ENCODE measurements around the gene ATP8A2.

ATP8A2 gene

DNA sequence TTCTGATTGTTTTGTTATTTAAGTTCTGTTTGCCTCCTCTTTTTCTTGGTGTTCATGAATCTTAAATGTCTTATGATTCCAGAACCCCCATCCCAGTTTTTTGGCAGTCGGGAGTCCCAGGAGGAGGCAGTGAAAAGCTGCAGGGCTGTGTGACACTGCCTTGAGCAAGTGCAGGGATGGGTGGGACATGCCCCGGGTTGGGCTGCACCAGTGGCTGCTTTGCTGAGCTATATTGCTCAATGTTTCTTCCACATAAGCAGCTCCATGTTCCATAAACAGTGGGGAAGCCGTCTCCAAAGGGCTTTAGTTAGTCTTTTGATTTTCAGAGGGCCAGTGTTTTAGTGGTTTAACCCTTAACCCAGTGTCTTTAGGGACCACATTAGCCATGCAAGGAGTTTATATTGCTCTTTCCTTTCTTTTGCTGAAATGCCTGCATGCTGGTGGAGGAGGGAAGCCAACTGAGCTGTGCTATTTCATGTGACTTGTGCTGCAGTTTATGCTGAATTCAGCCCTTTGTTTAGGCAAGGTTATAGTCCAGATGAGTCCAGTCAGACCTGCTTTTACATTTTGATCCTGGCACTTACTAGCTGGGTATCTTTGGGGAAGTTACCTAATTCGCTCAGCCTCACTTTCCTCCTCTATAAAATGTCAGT lies 13.1 kb downstream of the ATP8A2 start:
- no peak for DNase-seq

DNA sequence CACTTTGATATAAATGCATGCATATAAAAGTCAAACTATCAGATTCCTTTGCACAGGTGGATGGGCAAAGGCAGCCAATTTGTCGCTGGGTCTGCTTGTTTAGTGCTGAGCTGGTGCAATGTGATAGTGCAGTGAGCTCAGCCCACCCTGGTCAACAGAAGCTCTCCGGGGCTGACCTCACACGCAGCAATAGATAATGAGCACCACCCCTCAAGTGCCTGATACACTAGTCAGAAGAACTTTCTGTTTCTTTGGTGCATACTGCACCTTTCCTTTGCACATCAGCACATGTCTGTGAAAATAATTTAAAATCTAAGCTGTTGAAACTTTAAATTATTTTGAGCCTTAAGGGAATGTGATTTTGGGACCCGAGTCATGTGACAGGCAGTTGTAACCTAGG lies 20.2 kb downstream of the ATP8A2 start:
- DNase-seq: no peak

DNA sequence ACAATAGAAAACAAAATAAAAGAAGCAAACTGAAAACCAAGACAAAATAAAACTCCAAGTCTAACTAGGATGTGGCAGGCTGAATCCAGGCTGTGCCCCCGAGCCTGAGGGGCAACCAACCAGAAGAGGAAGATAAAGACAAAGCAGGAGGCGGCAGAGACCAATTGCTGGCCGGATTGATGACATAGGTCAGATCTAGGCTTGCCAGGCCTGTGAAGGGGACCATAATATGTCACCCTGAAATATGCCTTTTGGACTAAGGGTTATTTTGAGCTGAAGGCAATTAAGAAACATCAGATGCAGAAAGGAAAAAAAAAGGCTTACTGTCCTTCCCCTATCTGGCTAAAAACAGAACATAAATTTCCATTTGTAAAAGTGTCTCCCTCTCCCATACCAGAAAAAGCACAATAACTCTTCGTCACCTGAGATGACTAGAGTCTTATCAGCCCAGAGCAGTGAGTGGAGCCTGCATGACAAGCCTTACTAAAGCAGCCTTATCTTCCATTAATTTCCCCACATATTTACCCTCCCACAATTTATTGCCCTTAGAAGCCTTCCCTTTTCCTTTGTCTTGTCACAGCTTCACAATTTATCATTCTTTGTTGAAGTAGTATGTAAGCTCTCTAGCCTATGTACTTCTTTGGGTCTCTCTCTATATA lies 22.8 kb downstream of the ATP8A2 start:
- DNase-seq: no peak

DNA sequence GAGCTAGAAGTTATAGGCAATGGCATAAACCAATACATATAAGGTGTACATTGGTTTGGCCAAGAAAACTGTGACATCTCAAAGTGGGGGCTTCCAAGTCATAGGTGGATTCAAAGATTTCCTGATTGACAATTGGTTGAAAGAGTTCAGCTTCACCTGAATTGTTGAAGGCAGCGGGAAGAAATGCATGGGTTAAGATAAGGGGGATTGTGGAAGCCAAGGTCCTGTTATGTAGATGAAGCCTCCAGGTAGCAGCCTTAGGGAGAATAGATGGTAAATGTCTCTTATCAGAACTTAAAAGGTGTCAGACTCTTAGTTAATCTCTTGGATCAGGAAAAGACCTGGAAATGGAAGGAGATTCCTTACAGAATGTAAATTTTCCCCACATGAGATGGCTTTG lies 26.0 kb downstream of the ATP8A2 start:
- no peak for DNase-seq

DNA sequence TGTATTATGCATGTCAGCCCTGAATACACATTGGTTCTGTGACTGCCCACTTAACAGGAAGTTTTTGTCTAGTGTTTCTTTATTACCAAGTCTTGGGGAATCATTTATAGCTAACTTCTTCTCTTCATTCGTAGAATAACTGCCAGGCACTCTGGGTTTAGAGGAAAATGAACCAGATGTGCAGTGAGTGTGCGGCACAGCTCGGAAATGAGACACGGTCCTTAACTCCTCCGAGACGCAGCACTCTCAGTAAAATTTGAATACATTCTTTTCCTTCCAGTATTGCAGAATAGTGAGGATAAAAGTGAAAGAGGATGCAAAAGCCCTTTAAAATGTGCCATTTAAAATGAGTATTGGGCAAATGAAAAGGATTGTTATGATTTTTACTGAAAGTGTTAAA lies 29.2 kb downstream of the ATP8A2 start:
- DNase-seq: no peak

DNA sequence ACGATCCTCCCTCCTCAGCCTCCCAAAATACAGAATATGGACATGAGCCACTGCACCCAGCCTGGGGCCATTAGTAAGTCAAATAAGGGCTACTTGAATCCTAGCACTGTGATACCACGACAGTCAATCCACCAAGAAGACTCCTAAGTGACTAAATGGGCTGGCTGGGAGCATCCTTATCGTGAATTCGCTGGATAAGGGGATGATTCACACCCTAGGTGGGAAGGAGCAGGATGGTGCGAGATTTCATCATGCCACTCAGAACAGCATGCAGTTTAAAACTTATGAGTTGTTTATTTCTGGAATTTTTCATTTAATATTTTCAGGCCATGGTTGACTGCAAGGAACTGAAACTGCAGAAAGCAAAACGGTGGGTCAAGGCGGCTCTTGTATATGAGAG lies 30.2 kb downstream of the ATP8A2 start:
- DNase-seq: no peak

DNA sequence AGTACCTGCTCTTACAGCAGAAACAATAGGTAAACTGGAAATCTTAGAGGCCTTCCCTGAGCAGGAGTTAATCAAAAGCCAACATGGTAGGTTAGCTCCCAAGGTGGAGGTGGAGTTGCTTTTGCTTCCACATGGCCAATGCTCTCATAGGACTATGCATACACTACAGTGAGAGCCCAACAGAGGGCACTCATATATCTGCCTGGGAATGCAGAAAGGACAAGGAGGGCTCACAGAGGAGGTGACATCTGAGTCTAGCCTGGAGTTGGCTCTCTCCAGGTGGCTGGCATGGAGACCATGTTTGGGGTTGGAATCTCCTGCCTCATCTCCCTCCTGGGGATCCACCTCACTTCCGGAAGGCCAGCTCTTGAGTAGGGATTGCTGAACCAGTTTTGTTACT lies 34.6 kb downstream of the ATP8A2 start:
- DNase-seq: no peak

DNA sequence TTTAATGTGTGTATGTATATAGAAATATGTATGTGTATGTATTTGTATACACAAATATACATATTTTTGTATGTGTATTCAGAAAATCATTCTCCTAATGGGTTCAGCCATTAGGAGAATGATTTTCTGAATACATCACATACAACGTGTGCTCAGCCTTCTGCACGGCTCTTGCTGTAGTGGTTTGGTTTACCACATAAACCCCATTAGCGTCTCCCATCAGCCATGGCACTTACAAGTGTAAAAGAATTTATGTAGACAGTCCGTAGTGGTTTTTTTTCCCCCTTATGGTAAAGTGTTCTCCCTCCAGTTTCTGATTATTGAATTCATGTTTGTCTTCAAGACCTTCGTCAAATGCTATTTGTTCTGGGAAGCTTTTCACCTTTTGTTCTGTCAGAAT lies 38.2 kb downstream of the ATP8A2 start:
- no peak for DNase-seq

DNA sequence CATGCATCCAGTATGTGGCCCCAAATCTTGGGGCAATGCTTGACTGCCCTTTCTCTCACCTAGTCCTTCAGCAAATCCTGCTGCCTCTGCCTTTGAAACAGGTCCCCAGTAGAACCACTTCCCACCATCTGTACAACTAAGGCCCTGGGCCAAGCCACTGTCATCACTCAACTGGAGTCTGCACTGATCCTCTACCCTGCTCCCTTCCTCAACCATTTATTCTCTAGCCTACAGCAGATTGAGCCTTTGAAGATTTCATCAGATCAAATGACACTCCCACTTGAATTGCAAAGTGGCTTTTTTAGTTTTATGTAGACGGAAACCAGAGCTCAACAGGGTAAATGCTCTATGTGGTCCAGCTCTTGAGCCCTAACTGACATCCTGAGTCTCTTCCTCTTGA lies 43.5 kb downstream of the ATP8A2 start:
- no peak for DNase-seq

DNA sequence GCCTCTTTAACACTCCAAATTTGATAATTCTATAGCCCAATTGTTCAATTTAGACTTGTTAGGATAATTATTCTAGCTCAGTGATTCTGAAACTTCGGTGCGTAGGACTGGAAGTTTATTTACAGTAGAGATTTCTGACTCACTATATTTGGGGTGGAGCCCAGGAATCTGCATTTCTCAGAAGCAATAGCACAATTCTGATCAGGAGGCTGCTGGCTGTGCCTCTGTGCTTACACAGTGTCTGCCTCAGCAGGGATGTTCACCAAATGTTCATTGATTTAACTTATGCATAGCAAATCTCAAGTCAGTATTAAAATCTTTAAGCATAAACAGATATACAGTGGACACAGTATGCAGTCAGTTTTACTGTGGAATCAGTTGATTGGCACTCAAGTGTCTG lies 45.8 kb downstream of the ATP8A2 start:
- DNase-seq: no peak

DNA sequence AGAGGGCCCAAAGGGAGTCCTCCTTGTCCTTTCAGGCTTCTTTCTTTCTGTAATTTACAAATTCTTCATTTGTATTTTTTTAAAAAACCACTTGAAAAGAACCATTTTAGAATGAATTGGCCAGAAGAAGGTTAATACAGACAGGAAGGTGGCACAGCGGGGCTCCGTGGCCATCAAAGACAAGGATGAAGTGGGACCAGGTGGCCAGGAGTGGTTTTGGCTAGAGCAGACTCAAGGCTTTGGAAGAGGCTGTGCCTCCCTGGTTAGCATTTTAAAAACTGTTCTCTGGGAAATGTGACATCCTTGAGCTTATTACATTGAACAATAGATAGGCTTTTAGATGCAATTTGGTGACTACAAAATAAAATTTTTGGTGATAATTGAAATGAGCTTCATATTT lies 48.4 kb downstream of the ATP8A2 start:
- no peak for DNase-seq

DNA sequence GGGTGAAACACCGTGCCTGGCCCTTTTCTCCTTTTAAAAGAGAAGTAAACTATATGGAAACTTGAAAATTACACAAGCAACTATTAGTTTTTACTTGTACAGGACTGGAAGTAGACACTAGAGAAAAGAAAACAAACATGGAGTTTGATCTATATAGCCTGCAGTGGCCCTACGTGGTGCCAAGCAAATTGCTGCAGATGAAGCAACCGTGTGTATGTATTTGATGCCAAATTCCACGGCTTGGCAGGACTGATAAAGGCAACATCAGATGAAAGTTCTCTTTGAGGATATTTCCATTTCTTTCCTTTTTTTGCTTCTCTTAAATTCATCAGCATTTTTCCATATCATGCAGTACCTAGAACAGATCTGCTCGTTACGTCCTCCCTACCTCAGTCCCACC lies 49.8 kb downstream of the ATP8A2 start:
- DNase-seq: no peak

DNA sequence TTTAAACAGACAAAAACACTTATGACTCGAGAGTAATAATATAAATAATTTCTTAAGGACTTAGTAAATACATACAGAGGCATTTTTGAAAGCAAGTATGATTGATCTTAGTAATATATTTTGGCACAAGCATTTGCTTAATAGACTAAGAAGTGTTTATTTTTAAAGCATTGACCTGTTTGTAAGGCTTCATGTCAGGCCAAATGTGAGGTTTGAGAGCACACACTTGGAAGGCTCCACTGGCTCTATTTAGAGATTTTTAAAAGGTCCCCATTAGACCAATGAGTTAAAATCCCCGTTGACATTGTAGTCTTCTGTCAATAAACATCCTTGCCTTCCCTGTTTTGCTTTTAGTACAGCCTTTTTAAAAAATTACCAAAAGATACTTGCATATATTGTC lies 50.4 kb downstream of the ATP8A2 start:
- no peak for DNase-seq

DNA sequence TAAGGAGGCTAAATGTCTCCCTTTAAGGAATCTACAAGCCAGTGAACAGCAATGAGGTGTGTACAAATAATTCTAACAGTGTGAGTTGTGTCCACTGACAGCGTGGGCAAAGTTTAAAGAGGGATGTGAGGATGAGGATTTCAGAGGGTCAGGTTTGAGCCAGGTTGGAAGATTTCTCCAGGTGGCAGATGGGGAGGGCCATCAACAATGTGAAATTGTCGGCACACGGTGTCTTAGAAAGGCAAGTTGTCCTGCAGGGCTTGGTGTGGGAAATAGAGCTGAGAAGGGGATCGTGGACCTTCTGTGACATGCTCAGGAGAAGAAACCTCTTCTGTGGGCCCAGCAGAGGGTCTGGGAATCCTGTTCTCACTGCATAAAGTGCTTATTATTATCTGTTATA lies 52.1 kb downstream of the ATP8A2 start:
- DNase-seq: no peak

DNA sequence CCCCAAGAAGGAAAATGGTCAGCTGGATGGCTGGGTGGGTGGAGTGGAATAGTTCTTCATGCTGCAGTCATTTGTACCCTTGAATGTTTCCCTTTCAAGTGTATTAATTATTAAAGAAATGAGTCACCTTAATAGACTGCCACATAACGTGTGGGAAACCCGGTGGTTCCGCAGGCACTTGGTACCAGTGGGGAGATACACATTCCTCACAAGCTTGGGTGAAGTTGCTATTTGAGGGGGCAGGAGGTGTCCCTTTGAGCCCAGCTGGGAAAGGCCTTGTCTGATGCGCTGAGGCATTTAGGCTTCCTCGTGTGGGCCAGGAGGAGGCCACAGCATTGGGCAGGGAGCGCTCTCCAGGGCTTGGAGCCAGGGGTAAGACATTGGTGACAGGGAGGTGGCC lies 57.7 kb downstream of the ATP8A2 start:
- DNase-seq: no peak

DNA sequence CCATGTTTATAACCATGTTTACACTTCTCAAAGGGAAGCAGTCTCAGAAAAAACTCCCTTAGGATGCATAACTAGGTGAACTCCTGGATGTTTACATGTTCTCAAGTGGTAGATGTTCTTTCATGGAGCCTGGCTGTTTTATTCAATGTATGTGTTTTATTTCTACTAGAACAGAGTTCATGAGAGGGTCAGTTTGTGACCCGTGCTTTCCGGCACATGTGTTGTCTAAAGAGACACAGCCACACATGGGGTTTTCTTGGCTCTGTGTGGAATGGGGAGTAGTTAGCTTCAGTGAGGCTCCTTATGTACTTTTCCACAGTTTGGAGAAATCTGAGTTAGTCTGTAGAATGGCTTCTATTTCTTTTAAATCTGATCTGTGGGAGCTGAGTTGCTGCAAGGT lies 60.9 kb downstream of the ATP8A2 start:
- no peak for DNase-seq

DNA sequence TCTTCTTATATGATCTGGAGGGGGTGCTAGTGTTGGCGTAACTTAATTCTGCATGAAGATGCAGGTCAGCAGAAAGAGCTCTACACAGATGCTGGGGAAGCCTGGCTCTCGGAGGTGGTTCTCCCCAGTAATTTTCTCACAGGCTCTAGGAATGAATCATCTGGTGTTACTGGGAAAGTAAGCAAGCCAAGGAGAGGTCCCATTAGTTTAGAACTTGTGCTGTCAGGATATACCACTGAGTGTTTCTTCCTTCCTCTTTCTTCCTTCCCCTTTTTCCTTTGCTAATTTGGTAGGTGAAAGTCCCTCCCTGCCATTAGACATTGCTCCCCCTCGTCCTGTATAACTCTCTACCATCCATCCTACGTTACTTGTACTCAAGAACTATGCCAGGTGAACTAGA lies 68.3 kb downstream of the ATP8A2 start:
- no peak for DNase-seq

DNA sequence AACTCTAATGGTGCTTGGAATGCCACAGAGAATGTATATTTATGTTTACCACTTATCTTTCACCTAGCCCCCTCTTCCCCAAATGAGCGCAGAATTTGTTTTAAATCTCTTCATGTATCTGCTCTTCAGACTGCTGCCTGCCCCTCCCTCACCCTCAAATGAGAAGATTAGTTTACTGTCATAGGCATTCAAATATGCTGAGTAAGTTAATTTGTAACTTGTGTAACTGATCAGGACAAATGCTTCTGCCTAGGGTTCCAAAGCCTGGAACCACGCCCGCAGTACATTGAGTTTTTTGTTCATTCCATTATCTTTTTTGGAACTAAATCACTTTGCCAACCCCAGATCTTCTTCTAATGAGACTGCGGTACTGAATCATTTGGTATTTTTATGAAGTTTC lies 74.5 kb downstream of the ATP8A2 start:
- no peak for DNase-seq

DNA sequence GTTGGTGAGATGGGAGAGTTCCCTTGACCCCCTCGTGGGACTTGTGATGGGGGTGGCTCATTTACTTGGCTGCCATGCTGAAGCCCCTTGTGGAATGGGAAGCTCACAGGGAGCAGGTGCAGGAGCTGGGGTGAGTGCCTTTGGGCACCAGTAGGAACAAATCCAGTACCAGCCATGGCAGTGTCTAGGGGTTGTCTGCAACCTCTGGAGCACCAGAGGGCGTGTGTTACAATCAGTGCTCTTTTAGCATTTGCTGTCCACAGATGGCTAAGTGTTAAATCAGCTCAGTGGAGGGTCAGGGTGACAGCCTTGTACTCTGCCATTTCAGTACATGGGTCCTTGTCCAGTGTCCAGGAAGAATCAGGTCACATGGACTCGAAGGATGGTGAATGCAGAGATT lies 75.6 kb downstream of the ATP8A2 start:
- DNase-seq: no peak

DNA sequence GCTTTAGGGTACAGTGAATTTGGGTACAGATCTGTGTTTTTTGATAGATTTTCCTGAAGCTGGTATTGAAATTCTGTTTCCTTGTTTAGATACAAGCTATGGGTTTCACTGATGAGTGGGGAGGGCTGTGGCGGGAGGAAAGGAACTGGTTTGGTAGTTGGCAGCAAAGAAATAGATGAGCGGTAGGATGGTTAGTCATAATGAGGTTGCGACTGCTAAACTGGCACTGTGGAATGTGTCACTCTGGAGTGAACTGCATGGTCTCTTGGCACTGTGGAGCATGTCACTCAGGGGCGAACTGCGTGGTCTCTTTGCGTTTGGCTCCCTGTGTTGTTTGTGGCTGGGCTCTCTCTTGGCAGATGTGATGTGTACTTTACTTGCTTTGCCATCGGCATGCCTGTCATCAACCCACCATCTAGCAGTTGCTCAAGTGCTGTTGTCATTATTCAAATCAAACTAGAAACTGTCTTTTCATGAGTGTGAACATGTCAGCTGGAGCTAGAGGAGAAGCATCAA lies 82.1 kb downstream of the ATP8A2 start:
- no peak for DNase-seq

DNA sequence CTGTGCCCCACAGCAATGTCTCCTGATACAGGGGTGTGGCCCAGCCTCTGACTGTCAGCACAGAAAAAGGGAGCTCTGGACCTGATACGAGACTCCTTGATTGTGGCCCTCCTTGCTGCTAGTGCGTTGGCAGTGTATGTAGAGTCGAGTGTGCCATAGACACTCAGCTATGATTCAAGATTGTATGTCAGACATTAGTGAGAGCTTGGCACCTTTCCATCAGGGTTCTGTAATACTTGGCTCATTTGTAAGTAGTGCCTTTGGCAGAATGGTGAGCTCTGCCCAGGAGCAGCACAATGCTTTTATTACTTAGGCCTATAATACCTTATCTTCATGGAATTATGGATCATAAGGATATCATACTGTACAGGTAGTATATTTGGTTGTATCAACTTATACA lies 83.4 kb downstream of the ATP8A2 start:
- no peak for DNase-seq

DNA sequence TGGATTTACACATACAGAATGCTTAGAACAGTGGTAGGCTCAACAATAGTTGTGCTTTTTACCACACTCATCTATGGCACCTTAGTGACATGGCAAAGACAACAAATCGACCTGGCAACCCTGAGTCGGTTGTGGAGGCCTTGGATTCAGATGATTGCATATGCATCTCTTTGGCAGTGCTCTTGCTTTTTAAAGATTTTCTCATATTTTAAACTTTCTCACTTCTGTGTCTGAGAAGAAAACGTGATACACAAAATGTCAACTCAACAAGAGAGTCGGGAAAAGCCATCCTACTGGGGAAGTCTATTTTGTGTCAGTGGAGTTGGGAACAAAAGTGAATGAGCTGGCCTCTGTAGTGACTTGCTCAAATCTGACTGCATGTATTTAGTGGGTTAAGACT lies 85.8 kb downstream of the ATP8A2 start:
- DNase-seq: no peak

DNA sequence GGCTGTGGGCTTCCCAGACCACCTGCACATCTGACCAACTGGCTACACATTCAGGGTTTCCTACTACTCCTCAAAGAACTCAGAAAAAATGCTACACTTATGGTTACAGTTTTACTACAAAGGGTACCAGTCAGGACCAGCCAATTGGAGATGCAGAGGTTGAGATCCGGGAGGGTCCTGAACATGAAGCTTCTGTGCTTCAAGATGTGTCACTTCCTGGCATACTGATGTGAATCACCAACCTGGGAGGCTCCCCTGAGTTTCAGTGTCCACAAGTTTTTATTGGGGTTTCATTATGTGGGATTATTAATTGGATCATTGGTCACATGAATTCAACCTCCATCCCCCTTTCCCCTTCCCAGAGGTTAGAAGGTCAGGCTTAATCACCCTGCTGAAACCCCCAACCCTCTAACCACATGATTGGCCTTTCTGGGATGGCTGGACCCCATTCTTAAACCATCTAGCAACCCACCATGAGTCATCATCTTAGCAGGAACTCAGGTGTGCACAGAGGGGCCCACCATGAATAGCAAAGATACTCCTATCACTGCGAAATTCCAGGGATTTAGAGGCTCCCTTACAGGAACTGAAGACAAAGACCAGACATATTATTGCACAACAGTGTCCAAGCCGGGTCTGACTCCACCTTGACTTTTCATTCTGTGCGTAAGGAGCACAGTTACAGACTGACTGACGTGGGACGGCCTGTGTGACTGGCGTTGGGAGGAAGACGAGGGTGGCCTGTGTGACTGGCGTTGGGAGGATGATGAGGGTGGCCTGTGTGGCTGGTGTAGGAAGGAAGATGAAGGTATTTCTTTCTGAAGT lies 90.7 kb downstream of the ATP8A2 start:
- DNase-seq: no peak

DNA sequence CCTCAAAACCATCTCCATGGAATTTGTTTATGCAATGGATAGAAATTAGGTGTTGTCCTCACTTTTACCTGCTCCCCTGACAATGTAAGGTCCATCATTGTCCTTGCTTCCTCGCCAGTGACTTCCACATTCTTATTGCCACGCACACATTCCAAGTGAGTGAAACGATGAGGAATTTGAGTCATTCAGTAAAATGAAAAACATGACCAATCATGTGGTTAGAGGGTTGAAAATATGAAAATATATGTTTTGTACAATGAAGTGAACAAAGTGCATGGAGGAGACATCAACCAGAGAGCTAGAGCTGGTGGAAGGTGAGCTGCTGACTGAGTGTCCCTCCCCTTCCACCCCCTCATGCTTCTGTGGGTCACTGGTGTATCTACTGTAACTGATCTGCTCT lies 91.7 kb downstream of the ATP8A2 start:
- DNase-seq: no peak
